Measurements from ENCODE around the gene NAB1.

GRCh38 chr2:190663839-190664238 is 15.0 kb downstream of the NAB1 start:
- no peak for TF ChIP-seq GATA2 (IDR thresholded peaks at IDR 0.05; ENCODE audit: low read depth, low read length)
- no peak for TF ChIP-seq GATA3 (IDR thresholded peaks at IDR 0.05; ENCODE audit: low read depth, low read length)

Data from SH-SY5Y (cell line).